Measurements from ENCODE around the gene SH2D5.

SH2D5 gene

DNA sequence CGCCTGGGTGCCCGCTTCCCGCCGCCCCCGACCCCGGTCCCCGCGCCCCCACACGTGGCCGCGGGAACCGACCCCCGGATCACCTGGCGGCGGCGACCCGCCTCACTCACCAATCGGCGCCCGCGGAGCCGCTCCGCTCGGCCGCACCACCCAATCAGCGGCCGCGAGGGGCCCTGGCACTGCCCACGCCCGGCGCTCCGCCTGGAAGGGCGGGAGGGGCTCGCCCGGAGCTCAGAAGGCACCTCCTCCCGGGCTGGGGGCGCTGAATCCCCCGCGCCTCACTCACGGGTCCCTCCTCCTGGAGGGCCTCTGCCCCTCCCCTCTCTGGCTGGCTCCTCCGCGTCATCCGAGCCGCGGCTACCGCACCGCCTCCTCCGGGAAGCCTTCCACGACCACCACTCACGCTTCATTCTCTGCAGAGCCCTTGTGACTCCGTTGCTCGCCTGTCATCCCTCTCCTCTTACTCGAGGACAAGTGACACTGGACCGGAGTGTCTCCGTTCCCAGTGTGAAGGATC is 374 bp downstream of the SH2D5 start (continued):
- TF ChIP-seq, protein P1, sequence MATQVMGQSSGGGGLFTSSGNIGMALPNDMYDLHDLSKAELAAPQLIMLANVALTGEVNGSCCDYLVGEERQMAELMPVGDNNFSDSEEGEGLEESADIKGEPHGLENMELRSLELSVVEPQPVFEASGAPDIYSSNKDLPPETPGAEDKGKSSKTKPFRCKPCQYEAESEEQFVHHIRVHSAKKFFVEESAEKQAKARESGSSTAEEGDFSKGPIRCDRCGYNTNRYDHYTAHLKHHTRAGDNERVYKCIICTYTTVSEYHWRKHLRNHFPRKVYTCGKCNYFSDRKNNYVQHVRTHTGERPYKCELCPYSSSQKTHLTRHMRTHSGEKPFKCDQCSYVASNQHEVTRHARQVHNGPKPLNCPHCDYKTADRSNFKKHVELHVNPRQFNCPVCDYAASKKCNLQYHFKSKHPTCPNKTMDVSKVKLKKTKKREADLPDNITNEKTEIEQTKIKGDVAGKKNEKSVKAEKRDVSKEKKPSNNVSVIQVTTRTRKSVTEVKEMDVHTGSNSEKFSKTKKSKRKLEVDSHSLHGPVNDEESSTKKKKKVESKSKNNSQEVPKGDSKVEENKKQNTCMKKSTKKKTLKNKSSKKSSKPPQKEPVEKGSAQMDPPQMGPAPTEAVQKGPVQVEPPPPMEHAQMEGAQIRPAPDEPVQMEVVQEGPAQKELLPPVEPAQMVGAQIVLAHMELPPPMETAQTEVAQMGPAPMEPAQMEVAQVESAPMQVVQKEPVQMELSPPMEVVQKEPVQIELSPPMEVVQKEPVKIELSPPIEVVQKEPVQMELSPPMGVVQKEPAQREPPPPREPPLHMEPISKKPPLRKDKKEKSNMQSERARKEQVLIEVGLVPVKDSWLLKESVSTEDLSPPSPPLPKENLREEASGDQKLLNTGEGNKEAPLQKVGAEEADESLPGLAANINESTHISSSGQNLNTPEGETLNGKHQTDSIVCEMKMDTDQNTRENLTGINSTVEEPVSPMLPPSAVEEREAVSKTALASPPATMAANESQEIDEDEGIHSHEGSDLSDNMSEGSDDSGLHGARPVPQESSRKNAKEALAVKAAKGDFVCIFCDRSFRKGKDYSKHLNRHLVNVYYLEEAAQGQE (tag by site-specific recombination; IDR thresholded peaks at IDR 0.05), result no peak
- TF ChIP-seq KLF10 (tag by site-specific recombination; IDR thresholded peaks at IDR 0.05) (peak; percentile 46; the same call in 1 of the 2 replicates), ZNF830 (tag by site-specific recombination; IDR thresholded peaks at IDR 0.05; ENCODE audit: low read depth) (no peak), ZNF335 (tag by site-specific recombination; conservative IDR thresholded peaks at IDR 0.05) (peak; percentile 92), MEIS1 (CRISPR knock-in tag; IDR thresholded peaks at IDR 0.05; ENCODE audit: borderline replicate concordance) (no peak), ZNF112 (tag by site-specific recombination; IDR thresholded peaks at IDR 0.05) (no peak), ZNF571 (tag by site-specific recombination; IDR thresholded peaks at IDR 0.05) (no peak), KLF1 (tag by site-specific recombination; IDR thresholded peaks at IDR 0.05) (0 out of 2 replicates have a peak, but pooled peaks have one; percentile 12), ZNF501 (tag by site-specific recombination; IDR thresholded peaks at IDR 0.05) (peak; percentile 68; the same call in 1 of the 2 replicates), ZNF521 (tag by site-specific recombination; IDR thresholded peaks at IDR 0.05) (no peak), ZNF510 (tag by site-specific recombination; IDR thresholded peaks at IDR 0.05; ENCODE audit: insufficient replicate concordance) (no peak), ZBTB8A (tag by site-specific recombination; IDR thresholded peaks at IDR 0.05) (peak; percentile 80), MYNN (tag by site-specific recombination; IDR thresholded peaks at IDR 0.05; ENCODE audit: borderline replicate concordance) (no peak), ZNF544 (tag by site-specific recombination; IDR thresholded peaks at IDR 0.05) (no peak), ZBTB7A (tag by site-specific recombination; IDR thresholded peaks at IDR 0.05; ENCODE audit: low read depth) (peak; percentile 95), ZNF707 (tag by site-specific recombination; IDR thresholded peaks at IDR 0.05) (no peak), KLF16 (tag by site-specific recombination; IDR thresholded peaks at IDR 0.05) (peak; percentile 74; the same call in 1 of the 2 replicates), ZNF366 (tag by site-specific recombination; conservative IDR thresholded peaks at IDR 0.05) (no peak; the same call in 1 of the 2 replicates), ZNF175 (tag by site-specific recombination; IDR thresholded peaks at IDR 0.05) (no peak)
- TF ChIP-seq, protein P2, sequence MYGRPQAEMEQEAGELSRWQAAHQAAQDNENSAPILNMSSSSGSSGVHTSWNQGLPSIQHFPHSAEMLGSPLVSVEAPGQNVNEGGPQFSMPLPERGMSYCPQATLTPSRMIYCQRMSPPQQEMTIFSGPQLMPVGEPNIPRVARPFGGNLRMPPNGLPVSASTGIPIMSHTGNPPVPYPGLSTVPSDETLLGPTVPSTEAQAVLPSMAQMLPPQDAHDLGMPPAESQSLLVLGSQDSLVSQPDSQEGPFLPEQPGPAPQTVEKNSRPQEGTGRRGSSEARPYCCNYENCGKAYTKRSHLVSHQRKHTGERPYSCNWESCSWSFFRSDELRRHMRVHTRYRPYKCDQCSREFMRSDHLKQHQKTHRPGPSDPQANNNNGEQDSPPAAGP (tag by site-specific recombination; IDR thresholded peaks at IDR 0.05), result no peak; the same call in none of the 2 replicates
- TF ChIP-seq, protein P3, sequence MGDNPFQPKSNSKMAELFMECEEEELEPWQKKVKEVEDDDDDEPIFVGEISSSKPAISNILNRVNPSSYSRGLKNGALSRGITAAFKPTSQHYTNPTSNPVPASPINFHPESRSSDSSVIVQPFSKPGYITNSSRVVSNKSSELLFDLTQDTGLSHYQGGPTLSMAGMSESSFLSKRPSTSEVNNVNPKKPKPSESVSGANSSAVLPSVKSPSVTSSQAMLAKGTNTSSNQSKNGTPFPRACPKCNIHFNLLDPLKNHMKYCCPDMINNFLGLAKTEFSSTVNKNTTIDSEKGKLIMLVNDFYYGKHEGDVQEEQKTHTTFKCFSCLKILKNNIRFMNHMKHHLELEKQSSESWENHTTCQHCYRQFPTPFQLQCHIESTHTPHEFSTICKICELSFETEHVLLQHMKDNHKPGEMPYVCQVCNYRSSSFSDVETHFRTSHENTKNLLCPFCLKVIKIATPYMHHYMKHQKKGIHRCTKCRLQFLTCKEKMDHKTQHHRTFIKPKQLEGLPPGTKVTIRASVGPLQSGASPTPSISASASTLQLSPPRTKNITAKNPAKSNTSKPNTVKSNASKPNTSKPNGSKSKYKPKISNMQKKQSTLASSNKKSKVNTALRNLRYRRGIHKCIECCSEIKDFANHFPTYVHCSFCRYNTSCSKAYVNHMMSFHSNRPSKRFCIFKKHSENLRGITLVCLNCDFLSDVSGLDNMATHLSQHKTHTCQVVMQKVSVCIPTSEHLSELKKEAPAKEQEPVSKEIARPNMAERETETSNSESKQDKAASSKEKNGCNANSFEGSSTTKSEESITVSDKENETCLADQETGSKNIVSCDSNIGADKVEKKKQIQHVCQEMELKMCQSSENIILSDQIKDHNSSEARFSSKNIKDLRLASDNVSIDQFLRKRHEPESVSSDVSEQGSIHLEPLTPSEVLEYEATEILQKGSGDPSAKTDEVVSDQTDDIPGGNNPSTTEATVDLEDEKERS (tag by site-specific recombination; IDR thresholded peaks at IDR 0.05), result 0 out of 2 replicates have a peak, but pooled peaks have one; percentile 40
- TF ChIP-seq, protein P4, sequence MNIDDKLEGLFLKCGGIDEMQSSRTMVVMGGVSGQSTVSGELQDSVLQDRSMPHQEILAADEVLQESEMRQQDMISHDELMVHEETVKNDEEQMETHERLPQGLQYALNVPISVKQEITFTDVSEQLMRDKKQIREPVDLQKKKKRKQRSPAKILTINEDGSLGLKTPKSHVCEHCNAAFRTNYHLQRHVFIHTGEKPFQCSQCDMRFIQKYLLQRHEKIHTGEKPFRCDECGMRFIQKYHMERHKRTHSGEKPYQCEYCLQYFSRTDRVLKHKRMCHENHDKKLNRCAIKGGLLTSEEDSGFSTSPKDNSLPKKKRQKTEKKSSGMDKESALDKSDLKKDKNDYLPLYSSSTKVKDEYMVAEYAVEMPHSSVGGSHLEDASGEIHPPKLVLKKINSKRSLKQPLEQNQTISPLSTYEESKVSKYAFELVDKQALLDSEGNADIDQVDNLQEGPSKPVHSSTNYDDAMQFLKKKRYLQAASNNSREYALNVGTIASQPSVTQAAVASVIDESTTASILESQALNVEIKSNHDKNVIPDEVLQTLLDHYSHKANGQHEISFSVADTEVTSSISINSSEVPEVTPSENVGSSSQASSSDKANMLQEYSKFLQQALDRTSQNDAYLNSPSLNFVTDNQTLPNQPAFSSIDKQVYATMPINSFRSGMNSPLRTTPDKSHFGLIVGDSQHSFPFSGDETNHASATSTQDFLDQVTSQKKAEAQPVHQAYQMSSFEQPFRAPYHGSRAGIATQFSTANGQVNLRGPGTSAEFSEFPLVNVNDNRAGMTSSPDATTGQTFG (tag by site-specific recombination; IDR thresholded peaks at IDR 0.05; ENCODE audit: borderline replicate concordance), result peak; percentile 21; the same call in 1 of the 2 replicates
- TF ChIP-seq, protein P5, sequence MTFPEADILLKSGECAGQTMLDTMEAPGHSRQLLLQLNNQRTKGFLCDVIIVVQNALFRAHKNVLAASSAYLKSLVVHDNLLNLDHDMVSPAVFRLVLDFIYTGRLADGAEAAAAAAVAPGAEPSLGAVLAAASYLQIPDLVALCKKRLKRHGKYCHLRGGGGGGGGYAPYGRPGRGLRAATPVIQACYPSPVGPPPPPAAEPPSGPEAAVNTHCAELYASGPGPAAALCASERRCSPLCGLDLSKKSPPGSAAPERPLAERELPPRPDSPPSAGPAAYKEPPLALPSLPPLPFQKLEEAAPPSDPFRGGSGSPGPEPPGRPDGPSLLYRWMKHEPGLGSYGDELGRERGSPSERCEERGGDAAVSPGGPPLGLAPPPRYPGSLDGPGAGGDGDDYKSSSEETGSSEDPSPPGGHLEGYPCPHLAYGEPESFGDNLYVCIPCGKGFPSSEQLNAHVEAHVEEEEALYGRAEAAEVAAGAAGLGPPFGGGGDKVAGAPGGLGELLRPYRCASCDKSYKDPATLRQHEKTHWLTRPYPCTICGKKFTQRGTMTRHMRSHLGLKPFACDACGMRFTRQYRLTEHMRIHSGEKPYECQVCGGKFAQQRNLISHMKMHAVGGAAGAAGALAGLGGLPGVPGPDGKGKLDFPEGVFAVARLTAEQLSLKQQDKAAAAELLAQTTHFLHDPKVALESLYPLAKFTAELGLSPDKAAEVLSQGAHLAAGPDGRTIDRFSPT (tag by site-specific recombination; IDR thresholded peaks at IDR 0.05), result peak; percentile 64
- TF ChIP-seq, protein P6, sequence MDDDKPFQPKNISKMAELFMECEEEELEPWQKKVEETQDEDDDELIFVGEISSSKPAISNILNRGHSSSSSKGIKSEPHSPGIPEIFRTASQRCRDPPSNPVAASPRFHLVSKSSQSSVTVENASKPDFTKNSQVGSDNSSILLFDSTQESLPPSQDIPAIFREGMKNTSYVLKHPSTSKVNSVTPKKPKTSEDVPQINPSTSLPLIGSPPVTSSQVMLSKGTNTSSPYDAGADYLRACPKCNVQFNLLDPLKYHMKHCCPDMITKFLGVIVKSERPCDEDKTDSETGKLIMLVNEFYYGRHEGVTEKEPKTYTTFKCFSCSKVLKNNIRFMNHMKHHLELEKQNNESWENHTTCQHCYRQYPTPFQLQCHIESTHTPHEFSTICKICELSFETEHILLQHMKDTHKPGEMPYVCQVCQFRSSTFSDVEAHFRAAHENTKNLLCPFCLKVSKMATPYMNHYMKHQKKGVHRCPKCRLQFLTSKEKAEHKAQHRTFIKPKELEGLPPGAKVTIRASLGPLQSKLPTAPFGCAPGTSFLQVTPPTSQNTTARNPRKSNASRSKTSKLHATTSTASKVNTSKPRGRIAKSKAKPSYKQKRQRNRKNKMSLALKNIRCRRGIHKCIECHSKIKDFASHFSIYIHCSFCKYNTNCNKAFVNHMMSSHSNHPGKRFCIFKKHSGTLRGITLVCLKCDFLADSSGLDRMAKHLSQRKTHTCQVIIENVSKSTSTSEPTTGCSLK (tag by site-specific recombination; IDR thresholded peaks at IDR 0.05), result no peak
